Astrocyte of the spinal cord (primary cell): Measurements from ENCODE around the gene LRRC26.
A peak's percentile ranks its signal among the peaks of the same experiment; 100 is the strongest.

Experiments
- DNase-seq: peaks from one replicate; pipeline ENCODE4 v3.0.0; 2011; ENCODE audit warnings: low read depth, low spot score
- H3K4me3 ChIP-seq: 2 replicates; pipeline ENCODE4 v1.5.1; 2011; ENCODE audit warnings: low read depth, mild to moderate bottlenecking, low read length, moderate library complexity
- CTCF ChIP-seq: IDR thresholded peaks from 2 replicates; pipeline ENCODE4 v1.5.1; 2012; ENCODE audit warnings: low read depth, mild to moderate bottlenecking, low read length, inconsistent platforms
- in situ Hi-C: cut with HindIII; loops from 2 replicates; pipeline ENCODE4 v1.10.0; 2017; ENCODE audit warnings: low sequenced_read_pairs

LRRC26 gene

GRCh38 chr9:137215196-137215986 is 45.5 kb upstream of the LRRC26 start:
- in situ Hi-C loops = no loop called here
- no peak for DNase-seq
- H3K4me3 ChIP-seq = no peak overlapping the region
- TF ChIP-seq CTCF = no peak

DNA sequence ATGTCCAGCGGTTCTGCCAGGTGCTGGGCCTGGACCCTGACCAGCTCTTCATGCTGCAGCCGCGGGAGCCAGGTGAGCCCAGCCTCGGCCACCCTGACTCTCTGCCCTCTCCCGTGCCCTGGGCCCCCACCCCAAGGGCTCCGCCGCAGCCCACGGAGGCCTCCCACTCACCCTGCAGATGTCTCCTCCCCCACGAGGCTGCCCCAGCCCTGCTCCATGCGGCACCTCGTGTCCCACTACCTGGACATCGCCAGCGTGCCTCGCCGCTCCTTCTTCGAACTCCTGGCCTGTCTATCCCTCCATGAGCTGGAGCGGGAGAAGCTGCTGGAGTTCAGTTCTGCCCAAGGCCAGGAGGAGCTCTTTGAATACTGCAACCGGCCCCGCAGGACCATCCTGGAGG is 44.8 kb upstream of the LRRC26 start:
- no peak overlapping the region for H3K4me3 ChIP-seq
- TF ChIP-seq CTCF = no peak
- no peak for DNase-seq
- in situ Hi-C loops = no loop called here

DNA sequence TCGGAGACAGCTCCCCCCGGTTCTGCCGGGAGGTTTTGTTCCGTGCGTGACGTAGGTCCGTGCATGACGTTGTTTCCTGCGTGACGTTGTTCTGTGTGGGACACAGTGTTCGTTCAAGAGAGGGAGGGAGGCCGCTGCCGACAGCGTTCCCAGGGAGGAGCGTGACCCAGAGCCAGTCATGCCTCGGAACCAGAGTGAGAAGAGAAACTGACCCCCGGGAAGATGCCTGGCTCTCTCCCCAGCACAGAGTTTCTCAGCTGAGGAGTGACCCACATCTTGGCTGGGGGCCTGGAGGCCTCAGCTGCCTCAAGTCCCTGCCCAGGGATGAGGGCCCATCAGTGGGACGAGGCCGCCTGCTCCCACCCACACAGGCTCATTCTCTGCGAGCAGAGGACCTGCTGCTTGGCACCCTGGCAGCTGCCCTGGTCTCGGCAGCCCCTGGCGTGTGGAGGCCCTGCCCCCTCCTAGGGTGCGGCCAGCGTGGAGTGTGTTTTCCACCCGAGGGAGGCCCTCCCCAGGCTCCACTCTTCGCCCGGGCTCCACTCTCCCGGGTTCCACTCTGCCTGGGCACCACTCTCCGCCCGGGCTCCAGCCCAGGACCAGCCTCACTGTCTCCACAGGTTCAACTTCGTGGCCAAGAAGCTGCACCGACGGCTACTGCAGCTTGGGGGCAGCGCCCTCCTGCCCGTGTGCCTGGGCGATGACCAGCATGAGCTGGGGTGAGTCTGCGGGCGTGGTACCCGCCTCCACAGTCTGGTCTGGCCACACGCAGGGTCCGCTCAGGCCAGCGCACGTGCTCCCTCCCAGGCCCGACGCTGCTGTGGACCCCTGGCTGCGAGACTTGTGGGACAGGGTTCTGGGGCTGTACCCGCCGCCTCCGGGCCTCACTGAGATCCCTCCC is 43.6 kb upstream of the LRRC26 start:
- in situ Hi-C loops = no loop called here
- no peak overlapping the region for H3K4me3 ChIP-seq
- no peak for DNase-seq
- TF ChIP-seq CTCF = peak; percentile 25

DNA sequence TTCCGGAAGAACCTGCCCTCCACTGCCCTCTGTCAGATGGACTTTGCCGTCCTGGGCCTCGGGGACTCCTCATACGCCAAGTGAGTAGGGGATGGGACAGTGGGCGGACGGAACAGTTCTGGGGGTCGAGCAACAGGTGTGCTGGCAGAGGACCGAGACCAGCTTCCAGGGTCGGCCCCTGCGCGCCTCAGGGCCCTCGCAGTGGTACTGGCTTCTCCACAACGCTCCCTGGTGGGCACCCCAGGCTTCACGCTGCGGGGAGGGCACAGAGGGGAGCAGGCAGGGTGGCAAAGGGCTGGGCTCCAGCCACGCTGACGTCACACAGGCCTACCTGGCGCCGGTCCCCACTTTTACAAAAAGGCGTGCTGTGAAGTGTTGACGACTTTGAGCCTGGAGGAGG is 42.7 kb upstream of the LRRC26 start:
- TF ChIP-seq CTCF = no peak
- DNase-seq = no peak
- H3K4me3 ChIP-seq = no peak overlapping the region
- in situ Hi-C loops = no loop called here

DNA sequence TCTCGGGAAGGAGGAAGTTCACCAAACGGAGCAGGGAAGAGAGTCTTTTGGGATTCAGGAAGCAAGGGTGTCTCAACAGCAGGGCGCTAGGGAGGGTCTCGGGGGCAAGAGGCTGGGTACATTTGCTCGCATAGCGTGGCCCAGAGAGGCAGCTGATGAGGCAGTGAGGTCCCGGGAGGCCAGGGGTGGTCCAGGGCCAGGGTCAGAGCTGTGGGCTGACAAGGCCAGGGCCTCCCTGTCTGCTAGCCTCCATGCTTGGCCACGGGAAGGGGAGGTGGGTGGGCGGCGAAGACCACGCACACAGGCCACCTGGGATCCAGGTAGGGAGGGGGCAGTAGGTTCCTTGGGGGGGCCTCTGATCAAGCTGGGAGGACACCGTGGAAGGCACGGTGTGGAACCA is 41.7 kb upstream of the LRRC26 start:
- H3K4me3 ChIP-seq = no peak overlapping the region
- TF ChIP-seq CTCF = no peak
- in situ Hi-C loops = no loop called here
- no peak for DNase-seq

GRCh38 chr9:137206602-137207001 is 36.8 kb upstream of the LRRC26 start:
- TF ChIP-seq CTCF = no peak
- in situ Hi-C loops = no loop called here

More at GRCh38 chr9:137206602-137207001, 36.8 kb upstream of the LRRC26 start:
- H3K4me3 ChIP-seq = peak overlapping the region; percentile 90
- no peak for DNase-seq
